Keratinocyte (primary cell): ENCODE data around the gene LHX3.

Experiments used
- EZH2 ChIP-seq: IDR thresholded peaks from one replicate; pipeline ENCODE4 v1.6.1; 2012; ENCODE audit warnings: inconsistent platforms, mild to moderate bottlenecking, low read length, moderate library complexity
- TF ChIP-seq, protein P1 (sequence below), 3 experiments: IDR thresholded peaks in 1 of 3; conservative IDR thresholded peaks in 1 of 3; optimal IDR thresholded peaks in 1 of 3; 2 replicates in 2 of 3; 3 replicates in 1 of 3; pipeline versions ENCODE3 to v1.5.1; 2011; ENCODE audit warnings: low read length in 3 of 3, mild to moderate bottlenecking in 3 of 3, moderate library complexity in 2 of 3, control low read depth in 1 of 3, inconsistent platforms in 1 of 3; ENCODE audit not compliant: insufficient read depth in 2 of 3; ENCODE audit errors: extremely low read depth in 1 of 3

DNA sequence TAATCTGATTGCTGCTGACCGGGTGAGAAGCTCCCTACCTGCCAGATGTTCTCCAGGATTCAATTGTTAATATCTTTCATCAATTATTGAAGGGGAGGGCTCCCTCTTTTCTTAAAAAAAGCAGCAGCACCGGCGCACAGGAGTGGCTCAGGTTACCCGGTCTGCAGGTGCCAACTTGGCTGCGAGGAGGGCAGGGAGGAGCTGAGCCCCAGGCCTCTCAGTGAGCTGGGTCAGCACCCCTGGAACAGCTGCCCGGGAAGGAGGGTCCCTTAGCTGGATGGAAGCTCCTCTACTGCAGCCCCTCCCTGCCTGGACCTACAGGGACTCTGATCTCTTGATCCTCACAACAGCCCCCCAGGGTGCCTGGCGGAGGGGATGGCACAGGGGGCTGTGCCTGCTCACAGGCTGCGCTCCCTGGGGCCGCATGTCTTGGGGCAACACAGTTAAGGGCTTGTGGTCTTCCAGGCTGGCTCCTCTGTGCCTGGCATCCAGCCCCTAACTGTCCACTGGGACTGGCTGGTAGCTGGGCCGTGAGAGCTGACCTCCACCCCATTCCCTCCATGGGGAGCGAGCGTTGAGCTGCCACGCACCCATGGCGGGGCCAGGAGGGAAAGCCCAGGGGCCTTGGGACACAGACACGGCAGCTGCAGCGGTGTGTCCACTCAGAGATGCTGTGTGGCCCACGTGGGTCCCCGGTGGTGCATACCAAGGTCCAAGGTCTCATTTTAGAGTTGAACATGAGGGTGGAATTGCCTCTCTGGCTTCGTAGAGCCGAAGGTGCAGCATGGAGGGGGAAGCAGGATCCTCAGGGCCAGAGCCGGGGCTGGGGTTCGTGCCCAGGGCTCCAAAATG lies 57.7 kb downstream of the LHX3 start:
- TF ChIP-seq, protein P1, sequence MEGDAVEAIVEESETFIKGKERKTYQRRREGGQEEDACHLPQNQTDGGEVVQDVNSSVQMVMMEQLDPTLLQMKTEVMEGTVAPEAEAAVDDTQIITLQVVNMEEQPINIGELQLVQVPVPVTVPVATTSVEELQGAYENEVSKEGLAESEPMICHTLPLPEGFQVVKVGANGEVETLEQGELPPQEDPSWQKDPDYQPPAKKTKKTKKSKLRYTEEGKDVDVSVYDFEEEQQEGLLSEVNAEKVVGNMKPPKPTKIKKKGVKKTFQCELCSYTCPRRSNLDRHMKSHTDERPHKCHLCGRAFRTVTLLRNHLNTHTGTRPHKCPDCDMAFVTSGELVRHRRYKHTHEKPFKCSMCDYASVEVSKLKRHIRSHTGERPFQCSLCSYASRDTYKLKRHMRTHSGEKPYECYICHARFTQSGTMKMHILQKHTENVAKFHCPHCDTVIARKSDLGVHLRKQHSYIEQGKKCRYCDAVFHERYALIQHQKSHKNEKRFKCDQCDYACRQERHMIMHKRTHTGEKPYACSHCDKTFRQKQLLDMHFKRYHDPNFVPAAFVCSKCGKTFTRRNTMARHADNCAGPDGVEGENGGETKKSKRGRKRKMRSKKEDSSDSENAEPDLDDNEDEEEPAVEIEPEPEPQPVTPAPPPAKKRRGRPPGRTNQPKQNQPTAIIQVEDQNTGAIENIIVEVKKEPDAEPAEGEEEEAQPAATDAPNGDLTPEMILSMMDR (optimal IDR thresholded peaks at IDR 0.05 in 1 of 3, IDR thresholded peaks at IDR 0.05 in 1 of 3, conservative IDR thresholded peaks at IDR 0.05 in 1 of 3; ENCODE audit: extremely low read depth in 1 of 3, insufficient read depth in 2 of 3, low read length in 3 of 3): no peak
- TF ChIP-seq EZH2: no peak
